ENCODE results near the gene SLC24A4.

DNA sequence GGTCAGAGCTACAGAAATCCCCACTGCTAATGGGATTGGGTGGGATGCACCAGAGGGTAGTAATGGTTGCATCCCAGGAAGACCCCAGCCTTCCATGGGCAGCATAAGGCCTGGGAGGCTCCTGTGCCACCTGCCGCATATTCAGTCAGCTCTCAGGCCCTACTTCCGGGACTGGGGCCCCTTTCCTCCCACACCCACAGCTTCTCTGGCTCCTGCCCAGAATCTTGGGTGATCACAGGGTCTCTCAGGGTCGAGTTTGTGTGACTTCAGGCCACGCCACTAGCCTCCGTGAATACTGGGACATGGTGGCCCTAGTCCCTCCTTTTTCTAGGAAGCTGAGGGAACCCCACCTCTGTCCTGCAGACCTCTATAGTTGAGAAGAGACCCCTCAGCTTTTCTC, 123.8 kb downstream of the SLC24A4 start:
- TF ChIP-seq, protein P1, sequence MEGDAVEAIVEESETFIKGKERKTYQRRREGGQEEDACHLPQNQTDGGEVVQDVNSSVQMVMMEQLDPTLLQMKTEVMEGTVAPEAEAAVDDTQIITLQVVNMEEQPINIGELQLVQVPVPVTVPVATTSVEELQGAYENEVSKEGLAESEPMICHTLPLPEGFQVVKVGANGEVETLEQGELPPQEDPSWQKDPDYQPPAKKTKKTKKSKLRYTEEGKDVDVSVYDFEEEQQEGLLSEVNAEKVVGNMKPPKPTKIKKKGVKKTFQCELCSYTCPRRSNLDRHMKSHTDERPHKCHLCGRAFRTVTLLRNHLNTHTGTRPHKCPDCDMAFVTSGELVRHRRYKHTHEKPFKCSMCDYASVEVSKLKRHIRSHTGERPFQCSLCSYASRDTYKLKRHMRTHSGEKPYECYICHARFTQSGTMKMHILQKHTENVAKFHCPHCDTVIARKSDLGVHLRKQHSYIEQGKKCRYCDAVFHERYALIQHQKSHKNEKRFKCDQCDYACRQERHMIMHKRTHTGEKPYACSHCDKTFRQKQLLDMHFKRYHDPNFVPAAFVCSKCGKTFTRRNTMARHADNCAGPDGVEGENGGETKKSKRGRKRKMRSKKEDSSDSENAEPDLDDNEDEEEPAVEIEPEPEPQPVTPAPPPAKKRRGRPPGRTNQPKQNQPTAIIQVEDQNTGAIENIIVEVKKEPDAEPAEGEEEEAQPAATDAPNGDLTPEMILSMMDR (IDR thresholded peaks at IDR 0.05) = no peak
- no peak for TF ChIP-seq POLR2A (IDR thresholded peaks at IDR 0.05)

All from testis (tissue), 2 donors.